GM12878 (cell line): Measurements from ENCODE around the gene ARHGDIG. TPM values are rescaled to one million over a fixed set of nuclear protein-coding genes. Genes with fewer than 3 reads are reported as not detected.

Source experiments
- ATAC-seq: fragments of 200-7000 bp; cut with Tn5 transposase; 3 replicates; pipeline ENCODE4 v1.9.1; 2020; ENCODE audit warnings: mild to moderate bottlenecking, moderate library complexity
- BruUV-seq: library from RNA; stranded (reverse); fragments of 400-500 nt; replicated peaks from 2 replicates; lab custom pipeline; 2021; lab: Mats Ljungman, UMichigan
- CTCF ChIA-PET: fragments of 300-600 bp; sonication (Branson Sonifier 250); formaldehyde crosslinking; extraction: SDS; loops from one replicate; lab custom pipeline; 2021; ENCODE audit warnings: inconsistent platforms; lab: Yijun Ruan, JAX
- POLR2A ChIA-PET: fragments of 350-600 bp; formaldehyde crosslinking; extraction: SDS; loops from one replicate; lab custom pipeline; 2021; ENCODE audit warnings: inconsistent platforms; lab: Charles Lee
- RAD21 ChIA-PET: fragments of 300-600 bp; sonication (Branson Sonifier 250); formaldehyde crosslinking; loops from one replicate; lab custom pipeline; 2023; ENCODE audit warnings: antibody characterized with exemption; ENCODE audit not compliant: unreplicated experiment; lab: Charles Lee
- SMC1A ChIA-PET: fragments of 300-600 bp; sonication (Branson Sonifier 250); formaldehyde crosslinking; loops from one replicate; lab custom pipeline; 2023; ENCODE audit not compliant: unreplicated experiment, uncharacterized antibody; lab: Charles Lee
- DNase-seq: peaks from one replicate; pipeline ENCODE4 v3.0.0-alpha.2; 2011; ENCODE audit warnings: low read depth, low spot score
- FAIRE-seq: peaks from 3 replicates; lab custom pipeline; 2011; peaks lifted over from hg19 to GRCh38; lab: Jason Lieb, UNC
- H2AFZ ChIP-seq: 2 replicates; pipeline ENCODE4 v1.6.0; 2011; ENCODE audit warnings: low read depth, low read length, control low read depth; ENCODE audit not compliant: control insufficient read depth
- H3K27ac ChIP-seq: 2 replicates; pipeline ENCODE4 v1.5.1; 2011; ENCODE audit warnings: control low read depth; ENCODE audit not compliant: control insufficient read depth, insufficient read depth
- H3K27me3 ChIP-seq, 2 experiments: replicated peaks in 1 of 2; 2 replicates each; pipeline versions ENCODE4 v1.6.0 to v1.6.1; 2011; ENCODE audit warnings: low read length in 1 of 2; ENCODE audit not compliant: control insufficient read depth in 2 of 2, insufficient read depth in 2 of 2
- H3K36me3 ChIP-seq, 2 experiments: 2 replicates each; pipeline ENCODE4 v1.5.1; 2011; ENCODE audit warnings: low read length in 1 of 2; ENCODE audit not compliant: control insufficient read depth in 2 of 2, insufficient read depth in 2 of 2
- H3K4me1 ChIP-seq: 2 replicates; pipeline ENCODE4 v1.6.1; 2011; ENCODE audit warnings: mild to moderate bottlenecking, low read length, moderate library complexity, mixed read lengths; ENCODE audit not compliant: control insufficient read depth, insufficient read depth
- H3K4me2 ChIP-seq: 2 replicates; pipeline ENCODE4 v1.6.0; 2011; ENCODE audit warnings: control low read depth; ENCODE audit not compliant: control insufficient read depth, insufficient read depth
- H3K4me3 ChIP-seq: fragments of 200-600 bp; sonication (generic); 2 replicates; pipeline ENCODE4 v1.5.1; 2016
- H3K79me2 ChIP-seq: 2 replicates; pipeline ENCODE4 v1.6.0; 2011; ENCODE audit warnings: low read length; ENCODE audit not compliant: control insufficient read depth, insufficient read depth
- H3K9ac ChIP-seq: 2 replicates; pipeline ENCODE4 v1.8.0; 2011; ENCODE audit warnings: low read length, control low read depth, mixed read lengths; ENCODE audit not compliant: control insufficient read depth, insufficient read depth
- H3K9me3 ChIP-seq: replicated peaks from 3 replicates; pipeline ENCODE4 v1.5.1; 2011; ENCODE audit warnings: mild to moderate bottlenecking, low read length; ENCODE audit not compliant: control insufficient read depth, insufficient read depth
- H4K20me1 ChIP-seq: 2 replicates; pipeline ENCODE4 v1.6.0; 2011; ENCODE audit not compliant: control insufficient read depth, insufficient read depth
- WGBS: methylation state at CpG from one replicate; pipeline ENCODE4 v1.1.6; 2016; ENCODE audit warnings: low lambda C conversion rate; ENCODE audit not compliant: insufficient replicate concordance, insufficient coverage; ENCODE audit errors: missing lambda C conversion rate; 5-methylcytosine and 5-hydroxymethylcytosine counted together
- in situ Hi-C: fragments of 300-500 bp; cut with MboI; formaldehyde crosslinking; loops from 9 replicates; pipeline ENCODE4 v1.14.3; 2018; ENCODE audit warnings: mixed read lengths
- intact Hi-C: fragments of 100-400 bp; cut with micrococcal nuclease; formaldehyde crosslinking; loops from one replicate; pipeline ENCODE4 v1.14.2; 2022; ENCODE audit not compliant: unreplicated experiment
- polyA plus RNA-seq, 11 experiments: library from polyadenylated mRNA; depleted of rRNA in 4 of 11; unstranded in 6 of 11; stranded (reverse) in 5 of 11; fragments of >200 nt; fragmentation: Nextera tagmentation in 4 of 11; fragmentation: Illumina TruSeq in 1 of 11; extraction: Ambion mirVana in 4 of 11; extraction: Trizol in 1 of 11; gene quantifications; 1 replicate in 1 of 11; 2 replicates in 10 of 11; pipeline versions ENCODE4 v1.2.1 to v1.2.3, GENCODE V29; 2011 to 2016; ENCODE audit warnings: inconsistent platforms in 2 of 11, missing spikeins in 2 of 11, low read depth in 1 of 11
- total RNA-seq, 4 experiments: library from RNA; depleted of rRNA in 3 of 4; stranded (reverse); fragments of >200 nt in 3 of 4; fragmentation: Illumina TruSeq in 1 of 4; extraction: Trizol in 1 of 4; gene quantifications; 2 replicates each; pipeline versions ENCODE4 v1.2.1 to v1.2.3, GENCODE V29; 2013 to 2021
- TF ChIP-seq, protein P1 (sequence below): IDR thresholded peaks from 2 replicates; pipeline ENCODE4 v1.6.1; 2012; ENCODE audit warnings: improper control_type of control experiment, low read depth, low read length; ENCODE audit not compliant: insufficient replicate concordance

ARHGDIG gene
- total and polyA plus RNA-seq, 10 of the 15 experiments (the other 5 are each of a cell fraction or from before 2014, with no cell fraction given): not detected

DNA sequence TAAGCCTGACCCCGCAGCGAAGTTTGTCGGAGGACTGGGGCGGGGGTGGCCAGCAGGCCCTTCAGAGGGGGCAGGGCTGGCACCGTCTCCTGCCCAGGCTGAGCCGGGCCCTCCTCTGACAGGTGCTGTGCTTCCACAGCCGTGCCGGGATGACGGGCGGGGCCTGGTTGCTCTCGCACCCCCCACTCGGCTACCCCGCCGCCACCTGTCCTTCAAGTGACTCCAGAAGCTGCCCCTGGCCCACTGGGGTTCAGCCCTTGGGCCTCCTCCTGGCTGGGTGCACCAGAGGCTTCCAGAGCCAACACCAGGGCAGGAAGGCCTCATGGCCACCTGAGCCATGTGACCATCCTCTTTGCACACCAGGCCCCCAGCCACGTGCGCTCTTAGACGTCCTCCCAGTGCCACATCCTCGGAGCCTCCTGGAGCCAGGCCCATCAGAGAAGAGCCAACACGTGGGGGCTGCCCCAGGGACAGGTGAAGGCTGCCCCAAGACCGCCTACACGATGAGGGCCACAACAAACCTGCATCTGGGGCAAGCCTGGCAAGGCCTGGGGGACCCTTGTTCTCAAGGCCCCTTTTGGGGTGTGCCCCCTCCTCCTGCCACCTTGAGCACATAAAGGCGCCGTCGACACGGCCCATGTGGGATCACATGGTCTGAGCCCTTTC is 9.8 kb downstream of the ARHGDIG start:
- Histone ChIP-seq H4K20me1 (no peaks in the 10 kb centered on the region), H3K9ac (no peak overlapping the region), H3K4me3 (no peak overlapping the region), H3K9me3 (no peaks in the 10 kb centered on the region), H3K4me1 (no peaks in the 10 kb centered on the region)
- TF ChIP-seq, protein P1, sequence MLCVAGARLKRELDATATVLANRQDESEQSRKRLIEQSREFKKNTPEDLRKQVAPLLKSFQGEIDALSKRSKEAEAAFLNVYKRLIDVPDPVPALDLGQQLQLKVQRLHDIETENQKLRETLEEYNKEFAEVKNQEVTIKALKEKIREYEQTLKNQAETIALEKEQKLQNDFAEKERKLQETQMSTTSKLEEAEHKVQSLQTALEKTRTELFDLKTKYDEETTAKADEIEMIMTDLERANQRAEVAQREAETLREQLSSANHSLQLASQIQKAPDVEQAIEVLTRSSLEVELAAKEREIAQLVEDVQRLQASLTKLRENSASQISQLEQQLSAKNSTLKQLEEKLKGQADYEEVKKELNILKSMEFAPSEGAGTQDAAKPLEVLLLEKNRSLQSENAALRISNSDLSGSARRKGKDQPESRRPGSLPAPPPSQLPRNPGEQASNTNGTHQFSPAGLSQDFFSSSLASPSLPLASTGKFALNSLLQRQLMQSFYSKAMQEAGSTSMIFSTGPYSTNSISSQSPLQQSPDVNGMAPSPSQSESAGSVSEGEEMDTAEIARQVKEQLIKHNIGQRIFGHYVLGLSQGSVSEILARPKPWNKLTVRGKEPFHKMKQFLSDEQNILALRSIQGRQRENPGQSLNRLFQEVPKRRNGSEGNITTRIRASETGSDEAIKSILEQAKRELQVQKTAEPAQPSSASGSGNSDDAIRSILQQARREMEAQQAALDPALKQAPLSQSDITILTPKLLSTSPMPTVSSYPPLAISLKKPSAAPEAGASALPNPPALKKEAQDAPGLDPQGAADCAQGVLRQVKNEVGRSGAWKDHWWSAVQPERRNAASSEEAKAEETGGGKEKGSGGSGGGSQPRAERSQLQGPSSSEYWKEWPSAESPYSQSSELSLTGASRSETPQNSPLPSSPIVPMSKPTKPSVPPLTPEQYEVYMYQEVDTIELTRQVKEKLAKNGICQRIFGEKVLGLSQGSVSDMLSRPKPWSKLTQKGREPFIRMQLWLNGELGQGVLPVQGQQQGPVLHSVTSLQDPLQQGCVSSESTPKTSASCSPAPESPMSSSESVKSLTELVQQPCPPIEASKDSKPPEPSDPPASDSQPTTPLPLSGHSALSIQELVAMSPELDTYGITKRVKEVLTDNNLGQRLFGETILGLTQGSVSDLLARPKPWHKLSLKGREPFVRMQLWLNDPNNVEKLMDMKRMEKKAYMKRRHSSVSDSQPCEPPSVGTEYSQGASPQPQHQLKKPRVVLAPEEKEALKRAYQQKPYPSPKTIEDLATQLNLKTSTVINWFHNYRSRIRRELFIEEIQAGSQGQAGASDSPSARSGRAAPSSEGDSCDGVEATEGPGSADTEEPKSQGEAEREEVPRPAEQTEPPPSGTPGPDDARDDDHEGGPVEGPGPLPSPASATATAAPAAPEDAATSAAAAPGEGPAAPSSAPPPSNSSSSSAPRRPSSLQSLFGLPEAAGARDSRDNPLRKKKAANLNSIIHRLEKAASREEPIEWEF: no peak
- TF ChIP-seq, all 136 proteins: peak for 0
- WGBS: 95% methylated on average over 21 of the region's 25 CpGs
- BruUV-seq: no TSS peak
- in situ Hi-C loops (no loop called here), intact Hi-C loops (no loop called here)
- no peak overlapping the region for H2AFZ ChIP-seq
- SMC1A ChIA-PET: no interaction called here
- H3K27me3 ChIP-seq: no peaks in the 10 kb centered on the region
- H3K79me2 ChIP-seq: no peaks in the 10 kb centered on the region
- H3K36me3 ChIP-seq: peaks cover 0 to 13% of the 10 kb centered on the region in 2 experiments; a peak in 2 of 4 replicates
- ATAC-seq (no peak), DNase-seq (no peak), FAIRE-seq (no peak)
- no peak overlapping the region for H3K4me2 ChIP-seq
- POLR2A ChIA-PET: no interaction called here
- RAD21 ChIA-PET: interaction anchor here (0.6 kb wide), 1 partner anchor 10 kb away, joined by 3 read pairs; no protein-coding TSS in a partner anchor
- no peak overlapping the region for H3K27ac ChIP-seq
- CTCF ChIA-PET: no interaction called here
